WTC11 (cell line): Measurements from ENCODE around the gene PRRG2. TPM values are rescaled to one million over a fixed set of nuclear protein-coding genes. Genes with fewer than 3 reads are reported as not detected.

Experiments used
- ATAC-seq: fragments of 200-7000 bp; cut with Tn5 transposase; 2 replicates; pipeline ENCODE4 v1.10.0; 2021; ENCODE audit warnings: mild to moderate bottlenecking, moderate library complexity
- CTCF ChIA-PET: fragments of 300-600 bp; sonication (Branson Sonifier 250); formaldehyde crosslinking; loops from one replicate; lab custom pipeline; 2021; ENCODE audit warnings: antibody characterized with exemption; lab: Charles Lee
- POLR2A ChIA-PET: fragments of 350-600 bp; sonication (Branson Sonifier 250); formaldehyde crosslinking; loops from one replicate; lab custom pipeline; 2021; ENCODE audit warnings: antibody characterized with exemption; lab: Charles Lee
- DNase-seq: peaks from one replicate; pipeline ENCODE4 v3.0.0; 2021; ENCODE audit warnings: low spot score
- H3K27ac Mint-ChIP-seq: 2 replicates; pipeline ENCODE4 v1.8.0; 2021; ENCODE audit warnings: mixed read lengths
- H3K27me3 Mint-ChIP-seq: 2 replicates; pipeline ENCODE4 v1.8.0; 2021; ENCODE audit warnings: low read depth, mild to moderate bottlenecking, moderate library complexity, mixed read lengths
- H3K36me3 Mint-ChIP-seq: 2 replicates; pipeline ENCODE4 v1.8.0; 2021; ENCODE audit warnings: mixed read lengths
- H3K4me1 Mint-ChIP-seq: 2 replicates; pipeline ENCODE4 v1.8.0; 2022; ENCODE audit warnings: mixed read lengths
- H3K4me3 Mint-ChIP-seq: 2 replicates; pipeline ENCODE4 v1.8.0; 2021; ENCODE audit warnings: mild to moderate bottlenecking, moderate library complexity, mixed read lengths
- H3K9me3 Mint-ChIP-seq: 2 replicates; pipeline ENCODE4 v1.8.0; 2021; ENCODE audit warnings: mixed read lengths
- CBFB ChIP-seq: sonication (generic); formaldehyde crosslinking; IDR thresholded peaks from 2 replicates; pipeline ENCODE4 v1.8.1; 2022; ENCODE audit warnings: mild to moderate bottlenecking, low read depth, missing genetic modification reagents
- CREM ChIP-seq: sonication (generic); formaldehyde crosslinking; IDR thresholded peaks from 2 replicates; pipeline ENCODE4 v1.8.1; 2022; ENCODE audit warnings: mild to moderate bottlenecking, missing genetic modification reagents, moderate library complexity
- ELF4 ChIP-seq: sonication (generic); formaldehyde crosslinking; IDR thresholded peaks from 2 replicates; pipeline ENCODE4 v1.8.1; 2022; ENCODE audit warnings: low read depth, mild to moderate bottlenecking, moderate library complexity, missing genetic modification reagents
- ESRRA ChIP-seq: sonication (generic); formaldehyde crosslinking; IDR thresholded peaks from 2 replicates; pipeline ENCODE4 v1.8.1; 2022; ENCODE audit warnings: mild to moderate bottlenecking, missing genetic modification reagents, borderline replicate concordance
- ETV6 ChIP-seq: sonication (generic); formaldehyde crosslinking; IDR thresholded peaks from 2 replicates; pipeline ENCODE4 v1.8.1; 2022; ENCODE audit warnings: mild to moderate bottlenecking, missing genetic modification reagents
- HMGA2 ChIP-seq: fragments of 250-450 bp; sonication (Bioruptor Pico); IDR thresholded peaks from 2 replicates; pipeline ENCODE4 v1.4.0; 2021; ENCODE audit warnings: mild to moderate bottlenecking, moderate library complexity
- MXD4 ChIP-seq: fragments of 250-450 bp; sonication (Bioruptor Pico); IDR thresholded peaks from 2 replicates; pipeline ENCODE4 v1.8.0; 2021; ENCODE audit warnings: mild to moderate bottlenecking, moderate library complexity, borderline replicate concordance
- SMAD3 ChIP-seq: sonication (generic); formaldehyde crosslinking; IDR thresholded peaks from 2 replicates; pipeline ENCODE4 v1.8.0; 2022; ENCODE audit warnings: missing genetic modification reagents, mild to moderate bottlenecking, borderline replicate concordance
- SP1 ChIP-seq: sonication (generic); formaldehyde crosslinking; conservative IDR thresholded peaks from 2 replicates; pipeline ENCODE4 v1.8.1; 2022; ENCODE audit warnings: missing genetic modification reagents
- TEAD1 ChIP-seq: sonication (generic); formaldehyde crosslinking; IDR thresholded peaks from 2 replicates; pipeline ENCODE4 v1.8.0; 2022; ENCODE audit warnings: mild to moderate bottlenecking, missing genetic modification reagents
- ZBTB21 ChIP-seq: sonication (generic); formaldehyde crosslinking; IDR thresholded peaks from 2 replicates; pipeline ENCODE4 v1.8.1; 2023; ENCODE audit warnings: mild to moderate bottlenecking, missing genetic modification reagents, borderline replicate concordance
- total RNA-seq: library from RNA; stranded (reverse); gene quantifications from 3 replicates; pipeline ENCODE4 v1.2.3, GENCODE V29; 2021
- TF ChIP-seq, protein P1 (sequence below): sonication (generic); formaldehyde crosslinking; IDR thresholded peaks from 2 replicates; pipeline ENCODE4 v1.8.1; 2023; ENCODE audit warnings: mild to moderate bottlenecking, missing genetic modification reagents, moderate library complexity
- TF ChIP-seq, protein P2 (sequence below): fragments of 250-450 bp; sonication (Bioruptor Pico); IDR thresholded peaks from 2 replicates; pipeline ENCODE4 v1.8.0; 2021; ENCODE audit warnings: mild to moderate bottlenecking
- TF ChIP-seq, protein P3 (sequence below): sonication (generic); formaldehyde crosslinking; conservative IDR thresholded peaks from 2 replicates; pipeline ENCODE4 v1.8.1; 2023; ENCODE audit warnings: mild to moderate bottlenecking, low read depth, missing genetic modification reagents, moderate library complexity
- TF ChIP-seq, protein P4 (sequence below): sonication (generic); formaldehyde crosslinking; IDR thresholded peaks from 2 replicates; pipeline ENCODE4 v1.8.0; 2022; ENCODE audit warnings: mild to moderate bottlenecking, missing genetic modification reagents
- TF ChIP-seq, protein P5 (sequence below): sonication (generic); formaldehyde crosslinking; IDR thresholded peaks from 2 replicates; pipeline ENCODE4 v1.8.1; 2022; ENCODE audit warnings: missing genetic modification reagents, borderline replicate concordance
- TF ChIP-seq, protein P6 (sequence below): sonication (generic); formaldehyde crosslinking; IDR thresholded peaks from 2 replicates; pipeline ENCODE4 v1.8.1; 2022; ENCODE audit warnings: mild to moderate bottlenecking, missing genetic modification reagents, moderate library complexity, borderline replicate concordance
- TF ChIP-seq, protein P7 (sequence below): sonication (generic); formaldehyde crosslinking; IDR thresholded peaks from 2 replicates; pipeline ENCODE4 v1.8.0; 2022; ENCODE audit warnings: mild to moderate bottlenecking, missing genetic modification reagents
- TF ChIP-seq, protein P8 (sequence below): sonication (generic); formaldehyde crosslinking; IDR thresholded peaks from 2 replicates; pipeline ENCODE4 v1.8.0; 2022; ENCODE audit warnings: missing genetic modification reagents
- TF ChIP-seq, protein P9 (sequence below): sonication (generic); formaldehyde crosslinking; IDR thresholded peaks from 2 replicates; pipeline ENCODE4 v1.8.0; 2022; ENCODE audit warnings: mild to moderate bottlenecking, missing genetic modification reagents

Gene PRRG2
- total RNA-seq, 1 experiment from 2014 or later = 5.9 TPM

DNA sequence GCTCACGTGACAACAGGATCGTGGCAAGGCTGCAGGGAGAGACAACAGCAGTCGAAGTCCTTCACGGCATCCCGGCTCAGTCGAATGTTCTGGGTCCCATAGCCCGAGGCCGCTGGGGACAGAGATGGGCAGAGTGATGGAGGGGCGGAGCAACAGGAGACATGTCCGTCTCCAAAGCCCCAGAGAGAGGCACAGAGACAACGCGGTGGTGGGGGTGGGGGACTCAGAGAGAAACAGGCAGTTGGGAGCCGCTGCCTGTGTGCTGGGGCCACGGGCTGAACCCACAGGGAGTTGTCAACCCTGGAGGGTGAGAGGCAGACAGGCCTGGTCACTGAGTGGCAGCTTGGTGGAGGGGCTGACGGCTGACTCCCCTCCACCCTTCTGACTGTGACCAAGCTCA lies 21.2 kb upstream of the PRRG2 start:
- Mint-ChIP-seq H3K36me3 (peaks cover 26% of the 10 kb centered on the region), H3K27ac (peak overlapping the region; percentile 91; the same call in 1 of the 2 replicates), H3K9me3 (no peaks in the 10 kb centered on the region), H3K27me3 (no peaks in the 10 kb centered on the region), H3K4me1 (peaks cover 24% of the 10 kb centered on the region), H3K4me3 (no peak overlapping the region)
- DNase-seq (no peak), ATAC-seq (no peak)
- CTCF ChIA-PET = interaction anchor here (4.0 to 7.6 kb wide), 2 partner anchors 11 to 13 kb away, joined by 23 to 95 read pairs; no protein-coding TSS in a partner anchor
- TF ChIP-seq HMGA2 = no peak
- no peak for TF ChIP-seq SP1 (CRISPR knock-in tag)
- TF ChIP-seq, protein P1, sequence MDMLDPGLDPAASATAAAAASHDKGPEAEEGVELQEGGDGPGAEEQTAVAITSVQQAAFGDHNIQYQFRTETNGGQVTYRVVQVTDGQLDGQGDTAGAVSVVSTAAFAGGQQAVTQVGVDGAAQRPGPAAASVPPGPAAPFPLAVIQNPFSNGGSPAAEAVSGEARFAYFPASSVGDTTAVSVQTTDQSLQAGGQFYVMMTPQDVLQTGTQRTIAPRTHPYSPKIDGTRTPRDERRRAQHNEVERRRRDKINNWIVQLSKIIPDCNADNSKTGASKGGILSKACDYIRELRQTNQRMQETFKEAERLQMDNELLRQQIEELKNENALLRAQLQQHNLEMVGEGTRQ = no peak
- TF ChIP-seq, protein P2, sequence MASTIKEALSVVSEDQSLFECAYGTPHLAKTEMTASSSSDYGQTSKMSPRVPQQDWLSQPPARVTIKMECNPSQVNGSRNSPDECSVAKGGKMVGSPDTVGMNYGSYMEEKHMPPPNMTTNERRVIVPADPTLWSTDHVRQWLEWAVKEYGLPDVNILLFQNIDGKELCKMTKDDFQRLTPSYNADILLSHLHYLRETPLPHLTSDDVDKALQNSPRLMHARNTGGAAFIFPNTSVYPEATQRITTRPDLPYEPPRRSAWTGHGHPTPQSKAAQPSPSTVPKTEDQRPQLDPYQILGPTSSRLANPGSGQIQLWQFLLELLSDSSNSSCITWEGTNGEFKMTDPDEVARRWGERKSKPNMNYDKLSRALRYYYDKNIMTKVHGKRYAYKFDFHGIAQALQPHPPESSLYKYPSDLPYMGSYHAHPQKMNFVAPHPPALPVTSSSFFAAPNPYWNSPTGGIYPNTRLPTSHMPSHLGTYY (CRISPR knock-in tag) = no peak
- TF ChIP-seq, protein P3, sequence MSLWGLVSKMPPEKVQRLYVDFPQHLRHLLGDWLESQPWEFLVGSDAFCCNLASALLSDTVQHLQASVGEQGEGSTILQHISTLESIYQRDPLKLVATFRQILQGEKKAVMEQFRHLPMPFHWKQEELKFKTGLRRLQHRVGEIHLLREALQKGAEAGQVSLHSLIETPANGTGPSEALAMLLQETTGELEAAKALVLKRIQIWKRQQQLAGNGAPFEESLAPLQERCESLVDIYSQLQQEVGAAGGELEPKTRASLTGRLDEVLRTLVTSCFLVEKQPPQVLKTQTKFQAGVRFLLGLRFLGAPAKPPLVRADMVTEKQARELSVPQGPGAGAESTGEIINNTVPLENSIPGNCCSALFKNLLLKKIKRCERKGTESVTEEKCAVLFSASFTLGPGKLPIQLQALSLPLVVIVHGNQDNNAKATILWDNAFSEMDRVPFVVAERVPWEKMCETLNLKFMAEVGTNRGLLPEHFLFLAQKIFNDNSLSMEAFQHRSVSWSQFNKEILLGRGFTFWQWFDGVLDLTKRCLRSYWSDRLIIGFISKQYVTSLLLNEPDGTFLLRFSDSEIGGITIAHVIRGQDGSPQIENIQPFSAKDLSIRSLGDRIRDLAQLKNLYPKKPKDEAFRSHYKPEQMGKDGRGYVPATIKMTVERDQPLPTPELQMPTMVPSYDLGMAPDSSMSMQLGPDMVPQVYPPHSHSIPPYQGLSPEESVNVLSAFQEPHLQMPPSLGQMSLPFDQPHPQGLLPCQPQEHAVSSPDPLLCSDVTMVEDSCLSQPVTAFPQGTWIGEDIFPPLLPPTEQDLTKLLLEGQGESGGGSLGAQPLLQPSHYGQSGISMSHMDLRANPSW (CRISPR knock-in tag) = no peak
- TF ChIP-seq MXD4 = no peak
- TF ChIP-seq ESRRA (CRISPR knock-in tag) = no peak
- no peak for TF ChIP-seq TEAD1 (CRISPR knock-in tag)
- TF ChIP-seq, protein P4, sequence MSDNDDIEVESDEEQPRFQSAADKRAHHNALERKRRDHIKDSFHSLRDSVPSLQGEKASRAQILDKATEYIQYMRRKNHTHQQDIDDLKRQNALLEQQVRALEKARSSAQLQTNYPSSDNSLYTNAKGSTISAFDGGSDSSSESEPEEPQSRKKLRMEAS (CRISPR knock-in tag) = no peak
- no peak for TF ChIP-seq ZBTB21
- no peak for TF ChIP-seq CBFB (CRISPR knock-in tag)
- no peak for TF ChIP-seq CREM (CRISPR knock-in tag)
- TF ChIP-seq ELF4 (CRISPR knock-in tag) = no peak
- no peak for TF ChIP-seq ETV6
- no peak for TF ChIP-seq SMAD3 (CRISPR knock-in tag)
- TF ChIP-seq, protein P5, sequence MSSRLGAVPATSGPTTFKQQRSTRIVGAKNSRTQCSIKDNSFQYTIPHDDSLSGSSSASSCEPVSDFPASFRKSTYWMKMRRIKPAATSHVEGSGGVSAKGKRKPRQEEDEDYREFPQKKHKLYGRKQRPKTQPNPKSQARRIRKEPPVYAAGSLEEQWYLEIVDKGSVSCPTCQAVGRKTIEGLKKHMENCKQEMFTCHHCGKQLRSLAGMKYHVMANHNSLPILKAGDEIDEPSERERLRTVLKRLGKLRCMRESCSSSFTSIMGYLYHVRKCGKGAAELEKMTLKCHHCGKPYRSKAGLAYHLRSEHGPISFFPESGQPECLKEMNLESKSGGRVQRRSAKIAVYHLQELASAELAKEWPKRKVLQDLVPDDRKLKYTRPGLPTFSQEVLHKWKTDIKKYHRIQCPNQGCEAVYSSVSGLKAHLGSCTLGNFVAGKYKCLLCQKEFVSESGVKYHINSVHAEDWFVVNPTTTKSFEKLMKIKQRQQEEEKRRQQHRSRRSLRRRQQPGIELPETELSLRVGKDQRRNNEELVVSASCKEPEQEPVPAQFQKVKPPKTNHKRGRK (CRISPR knock-in tag) = no peak
- TF ChIP-seq, protein P6, sequence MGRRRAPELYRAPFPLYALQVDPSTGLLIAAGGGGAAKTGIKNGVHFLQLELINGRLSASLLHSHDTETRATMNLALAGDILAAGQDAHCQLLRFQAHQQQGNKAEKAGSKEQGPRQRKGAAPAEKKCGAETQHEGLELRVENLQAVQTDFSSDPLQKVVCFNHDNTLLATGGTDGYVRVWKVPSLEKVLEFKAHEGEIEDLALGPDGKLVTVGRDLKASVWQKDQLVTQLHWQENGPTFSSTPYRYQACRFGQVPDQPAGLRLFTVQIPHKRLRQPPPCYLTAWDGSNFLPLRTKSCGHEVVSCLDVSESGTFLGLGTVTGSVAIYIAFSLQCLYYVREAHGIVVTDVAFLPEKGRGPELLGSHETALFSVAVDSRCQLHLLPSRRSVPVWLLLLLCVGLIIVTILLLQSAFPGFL (CRISPR knock-in tag) = no peak
- TF ChIP-seq, protein P7, sequence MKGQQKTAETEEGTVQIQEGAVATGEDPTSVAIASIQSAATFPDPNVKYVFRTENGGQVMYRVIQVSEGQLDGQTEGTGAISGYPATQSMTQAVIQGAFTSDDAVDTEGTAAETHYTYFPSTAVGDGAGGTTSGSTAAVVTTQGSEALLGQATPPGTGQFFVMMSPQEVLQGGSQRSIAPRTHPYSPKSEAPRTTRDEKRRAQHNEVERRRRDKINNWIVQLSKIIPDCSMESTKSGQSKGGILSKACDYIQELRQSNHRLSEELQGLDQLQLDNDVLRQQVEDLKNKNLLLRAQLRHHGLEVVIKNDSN (CRISPR knock-in tag) = no peak
- TF ChIP-seq, protein P8, sequence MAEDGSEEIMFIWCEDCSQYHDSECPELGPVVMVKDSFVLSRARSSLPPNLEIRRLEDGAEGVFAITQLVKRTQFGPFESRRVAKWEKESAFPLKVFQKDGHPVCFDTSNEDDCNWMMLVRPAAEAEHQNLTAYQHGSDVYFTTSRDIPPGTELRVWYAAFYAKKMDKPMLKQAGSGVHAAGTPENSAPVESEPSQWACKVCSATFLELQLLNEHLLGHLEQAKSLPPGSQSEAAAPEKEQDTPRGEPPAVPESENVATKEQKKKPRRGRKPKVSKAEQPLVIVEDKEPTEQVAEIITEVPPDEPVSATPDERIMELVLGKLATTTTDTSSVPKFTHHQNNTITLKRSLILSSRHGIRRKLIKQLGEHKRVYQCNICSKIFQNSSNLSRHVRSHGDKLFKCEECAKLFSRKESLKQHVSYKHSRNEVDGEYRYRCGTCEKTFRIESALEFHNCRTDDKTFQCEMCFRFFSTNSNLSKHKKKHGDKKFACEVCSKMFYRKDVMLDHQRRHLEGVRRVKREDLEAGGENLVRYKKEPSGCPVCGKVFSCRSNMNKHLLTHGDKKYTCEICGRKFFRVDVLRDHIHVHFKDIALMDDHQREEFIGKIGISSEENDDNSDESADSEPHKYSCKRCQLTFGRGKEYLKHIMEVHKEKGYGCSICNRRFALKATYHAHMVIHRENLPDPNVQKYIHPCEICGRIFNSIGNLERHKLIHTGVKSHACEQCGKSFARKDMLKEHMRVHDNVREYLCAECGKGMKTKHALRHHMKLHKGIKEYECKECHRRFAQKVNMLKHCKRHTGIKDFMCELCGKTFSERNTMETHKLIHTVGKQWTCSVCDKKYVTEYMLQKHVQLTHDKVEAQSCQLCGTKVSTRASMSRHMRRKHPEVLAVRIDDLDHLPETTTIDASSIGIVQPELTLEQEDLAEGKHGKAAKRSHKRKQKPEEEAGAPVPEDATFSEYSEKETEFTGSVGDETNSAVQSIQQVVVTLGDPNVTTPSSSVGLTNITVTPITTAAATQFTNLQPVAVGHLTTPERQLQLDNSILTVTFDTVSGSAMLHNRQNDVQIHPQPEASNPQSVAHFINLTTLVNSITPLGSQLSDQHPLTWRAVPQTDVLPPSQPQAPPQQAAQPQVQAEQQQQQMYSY (CRISPR knock-in tag) = no peak
- TF ChIP-seq, protein P9, sequence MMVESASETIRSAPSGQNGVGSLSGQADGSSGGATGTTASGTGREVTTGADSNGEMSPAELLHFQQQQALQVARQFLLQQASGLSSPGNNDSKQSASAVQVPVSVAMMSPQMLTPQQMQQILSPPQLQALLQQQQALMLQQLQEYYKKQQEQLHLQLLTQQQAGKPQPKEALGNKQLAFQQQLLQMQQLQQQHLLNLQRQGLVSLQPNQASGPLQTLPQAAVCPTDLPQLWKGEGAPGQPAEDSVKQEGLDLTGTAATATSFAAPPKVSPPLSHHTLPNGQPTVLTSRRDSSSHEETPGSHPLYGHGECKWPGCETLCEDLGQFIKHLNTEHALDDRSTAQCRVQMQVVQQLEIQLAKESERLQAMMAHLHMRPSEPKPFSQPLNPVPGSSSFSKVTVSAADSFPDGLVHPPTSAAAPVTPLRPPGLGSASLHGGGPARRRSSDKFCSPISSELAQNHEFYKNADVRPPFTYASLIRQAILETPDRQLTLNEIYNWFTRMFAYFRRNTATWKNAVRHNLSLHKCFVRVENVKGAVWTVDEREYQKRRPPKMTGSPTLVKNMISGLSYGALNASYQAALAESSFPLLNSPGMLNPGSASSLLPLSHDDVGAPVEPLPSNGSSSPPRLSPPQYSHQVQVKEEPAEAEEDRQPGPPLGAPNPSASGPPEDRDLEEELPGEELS = no peak
- POLR2A ChIA-PET = interaction anchor here (0.5 to 1.0 kb wide), 4 partner anchors 60 to 411 kb away, joined by 3 to 9 read pairs (median 4); partner anchors contain the start of gene RRAS
